ENCODE data around the gene TLR9.

The TLR9 gene

DNA sequence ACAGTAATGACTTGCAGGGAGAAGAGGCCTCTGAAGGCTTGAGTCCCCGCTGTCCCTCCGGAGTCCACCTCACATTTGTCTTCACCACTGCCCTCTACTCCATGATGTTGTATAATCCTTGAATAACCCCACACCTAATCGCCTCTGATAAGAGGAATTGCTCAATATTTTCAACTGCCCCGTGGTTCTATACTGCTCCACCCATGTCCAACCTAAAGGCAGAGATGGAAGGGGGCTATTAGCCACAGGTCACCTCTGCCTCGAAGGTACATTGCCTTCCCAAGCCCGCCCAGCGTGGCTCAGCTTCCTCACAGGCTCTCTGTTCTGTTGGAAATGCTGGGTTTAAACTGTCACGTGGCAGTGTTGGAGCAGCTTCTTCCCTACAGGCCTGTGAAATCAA, 12.4 kb downstream of the TLR9 start:
- no peak for DNase-seq

GRCh38 chr3:52211268-52211891, 14.1 kb downstream of the TLR9 start:
- no peak for DNase-seq

GRCh38 chr3:52210550-52211046, 14.8 kb downstream of the TLR9 start:
- DNase-seq: no peak

DNA sequence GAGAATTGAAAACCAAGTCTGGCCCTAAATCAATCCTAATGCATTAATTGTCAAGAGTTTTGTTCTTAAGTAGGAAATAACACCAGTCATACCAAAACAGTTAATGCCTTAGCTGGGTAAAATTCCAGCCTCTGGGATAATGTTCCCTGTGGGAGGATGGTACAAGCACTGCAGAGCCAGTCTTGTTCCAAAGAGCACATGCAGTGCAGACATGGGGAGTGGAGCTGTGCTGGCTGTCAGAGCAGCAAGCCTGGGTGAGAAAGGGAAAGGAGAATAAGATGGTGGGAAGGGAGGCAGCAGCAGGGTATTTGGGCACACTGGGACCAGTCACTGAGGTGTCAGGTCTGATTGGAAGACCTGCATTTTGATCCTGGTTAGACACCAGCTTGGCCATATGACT, 15.4 kb downstream of the TLR9 start:
- DNase-seq: no peak

GRCh38 chr3:52208556-52208955, 16.9 kb downstream of the TLR9 start:
- DNase-seq: no peak

- DNase-seq: no peak
Measured at GRCh38 chr3:52205727-52206372, 19.6 kb downstream of the TLR9 start.

- no peak for DNase-seq
Measured at GRCh38 chr3:52204337-52205073, 20.9 kb downstream of the TLR9 start.

- no peak for DNase-seq
Measured at GRCh38 chr3:52203701-52204100, 21.7 kb downstream of the TLR9 start.

GRCh38 chr3:52202384-52203077, 22.9 kb downstream of the TLR9 start:
- DNase-seq: no peak

DNA sequence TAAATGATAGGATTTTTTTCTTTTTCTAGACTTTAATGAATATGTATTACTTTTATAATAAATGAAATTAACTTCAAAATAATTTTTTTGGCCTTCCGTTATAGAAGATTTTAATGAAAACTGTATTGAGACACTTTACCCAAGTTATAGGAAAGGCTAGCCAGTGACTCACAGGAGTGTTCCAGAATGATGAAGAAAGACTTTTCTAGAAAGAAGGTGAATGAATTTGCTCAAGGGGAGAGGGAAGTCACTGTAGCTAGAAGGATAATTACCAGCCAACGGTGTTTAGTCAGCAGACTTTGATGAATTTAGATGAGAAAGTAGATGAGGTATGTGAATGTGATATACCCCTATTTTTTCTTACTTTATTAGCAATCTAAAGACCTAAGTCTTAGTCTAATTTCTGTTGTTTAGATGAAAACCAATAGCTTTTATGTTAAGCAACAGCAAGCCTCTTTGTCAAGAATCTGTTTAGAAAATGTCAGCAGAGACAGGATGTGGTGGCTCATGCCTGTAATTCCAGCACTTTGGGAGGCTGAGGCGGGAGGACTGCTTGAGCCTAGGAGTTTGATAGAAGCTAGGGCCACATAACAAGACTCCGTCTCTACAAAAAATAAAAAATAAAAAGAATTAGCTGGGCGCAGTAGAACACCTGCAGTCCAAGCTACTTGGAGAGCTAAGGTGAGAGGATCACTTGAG, 24.3 kb downstream of the TLR9 start:
- DNase-seq: no peak

GRCh38 chr3:52198643-52199608, 26.5 kb downstream of the TLR9 start:
- DNase-seq: no peak

DNA sequence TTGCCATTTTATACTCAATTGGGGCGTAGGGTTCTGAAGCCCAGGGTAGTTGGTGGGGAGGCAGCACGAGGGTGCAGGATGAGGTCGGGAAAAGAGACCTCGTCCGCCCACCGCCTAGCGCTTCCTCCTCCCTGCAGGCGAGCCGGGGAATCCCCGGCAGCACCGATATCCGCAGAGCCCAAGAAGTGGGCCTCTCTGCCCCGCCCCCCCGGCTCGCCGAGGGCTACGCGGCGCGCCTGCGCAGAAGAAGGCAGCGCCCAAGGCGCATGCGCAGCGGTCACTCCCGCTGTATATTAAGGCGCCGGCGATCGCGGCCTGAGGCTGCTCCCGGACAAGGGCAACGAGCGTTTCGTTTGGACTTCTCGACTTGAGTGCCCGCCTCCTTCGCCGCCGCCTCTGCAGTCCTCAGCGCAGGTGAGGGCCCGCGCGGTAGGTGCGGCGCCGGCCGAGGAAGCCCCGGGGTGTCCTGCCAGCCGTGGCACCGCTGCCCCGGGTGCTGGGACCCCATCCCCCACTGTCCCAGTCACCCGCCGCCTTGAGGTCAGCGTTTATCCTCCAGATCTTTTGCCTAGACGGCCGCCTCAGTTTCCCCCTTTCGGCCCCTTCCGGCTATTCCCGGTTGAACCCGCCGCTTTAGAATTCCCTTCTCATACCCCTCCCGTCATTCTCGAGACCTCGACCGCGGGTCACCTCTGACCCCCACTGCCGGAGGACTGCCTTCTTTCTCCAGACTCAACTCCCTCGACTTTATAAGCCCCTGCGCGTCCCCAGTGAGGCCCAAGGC, 27.4 kb downstream of the TLR9 start, which contains the start of gene ALAS1:
Gene ALAS1 (plus strand): TSS at position 319 of the 784 bp plus-strand sequence. CDS start 1,082 bp downstream, outside the sequence.
- DNase-seq: peak; percentile 95

- DNase-seq: no peak
Measured at GRCh38 chr3:52197499-52197841, 28.0 kb downstream of the TLR9 start.

DNA sequence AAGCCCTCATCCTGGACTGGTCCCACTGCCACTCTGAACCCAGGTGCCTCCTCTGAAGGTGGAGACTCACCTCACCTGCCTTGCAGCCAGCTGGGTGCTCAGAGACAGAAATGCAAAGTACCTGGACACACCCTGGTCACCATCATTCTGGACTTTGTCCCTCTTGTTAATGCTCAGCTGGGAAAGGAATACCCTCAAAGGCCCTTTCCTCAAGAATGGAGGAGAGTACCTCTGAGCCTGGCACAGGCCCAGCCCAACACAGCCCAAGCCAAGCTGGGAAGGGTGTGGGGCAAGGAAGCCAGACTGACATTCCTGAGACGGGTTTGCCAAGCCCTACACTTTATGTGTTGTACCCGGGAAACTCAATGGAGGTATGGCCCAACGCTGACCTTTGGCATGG, 28.5 kb downstream of the TLR9 start:
- DNase-seq: no peak

DNA sequence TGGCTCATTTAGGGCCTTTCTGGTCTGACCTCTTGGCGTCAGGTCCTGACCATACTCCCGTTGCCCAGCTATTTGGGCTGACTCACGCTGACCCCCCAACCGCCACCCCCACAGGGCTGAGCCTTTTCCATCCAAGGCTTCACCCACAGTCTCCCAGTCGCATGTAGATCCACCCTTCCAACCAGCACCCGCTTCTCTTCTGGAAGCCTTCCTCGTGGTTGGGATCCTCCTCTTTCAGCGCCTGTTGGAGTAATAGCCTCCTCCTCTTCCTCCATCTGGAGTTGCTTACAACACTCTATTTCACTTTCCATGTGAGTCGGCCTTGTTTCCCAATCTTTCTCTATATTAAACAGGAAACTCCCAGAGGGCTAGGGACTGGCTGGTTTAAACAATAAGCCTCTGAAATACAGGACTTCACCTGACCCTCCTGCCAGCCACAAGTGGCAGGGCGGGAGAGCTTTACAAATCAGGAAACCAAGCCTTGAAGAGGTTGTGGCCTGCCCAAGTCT, 29.6 kb downstream of the TLR9 start:
- no peak for DNase-seq

GRCh38 chr3:52195291-52195597, 30.2 kb downstream of the TLR9 start:
- no peak for DNase-seq

- DNase-seq: no peak
Measured at GRCh38 chr3:52194485-52195290, 30.8 kb downstream of the TLR9 start.

- no peak for DNase-seq
Measured at GRCh38 chr3:52193065-52193464, 32.4 kb downstream of the TLR9 start.

DNA sequence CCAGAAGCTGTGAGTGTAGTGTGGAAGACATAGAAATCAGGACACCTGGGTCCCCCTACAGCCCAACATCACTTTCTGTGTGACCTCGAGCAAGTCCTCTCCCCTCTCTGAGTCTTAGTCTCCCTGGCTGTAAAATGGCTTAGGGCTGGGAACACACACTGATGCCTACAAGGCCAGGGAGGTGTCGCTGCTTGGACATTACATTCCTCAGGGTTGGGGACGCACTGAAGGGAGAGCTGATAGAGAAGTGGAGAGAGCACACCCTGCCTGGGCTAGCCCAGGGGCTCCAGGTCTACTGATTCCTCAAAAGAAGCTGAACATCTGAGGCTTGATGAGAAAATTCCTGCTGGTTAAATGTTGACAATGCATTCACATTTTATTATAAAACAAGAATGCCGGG, 33.8 kb downstream of the TLR9 start:
- no peak for DNase-seq
